GM10847 (cell line): ENCODE data around the gene DNAJC4.
A peak's percentile ranks its signal among the peaks of the same experiment; 100 is the strongest.

Experiments used
- POLR2A ChIP-seq: IDR thresholded peaks from 2 replicates; pipeline ENCODE4 v1.6.1; 2011; ENCODE audit not compliant: insufficient read length; ENCODE audit errors: extremely low read depth

Gene DNAJC4

GRCh38 chr11:64223001-64223651 lies 7.2 kb upstream of the DNAJC4 start:
- TF ChIP-seq POLR2A, result peak; percentile 13

DNA sequence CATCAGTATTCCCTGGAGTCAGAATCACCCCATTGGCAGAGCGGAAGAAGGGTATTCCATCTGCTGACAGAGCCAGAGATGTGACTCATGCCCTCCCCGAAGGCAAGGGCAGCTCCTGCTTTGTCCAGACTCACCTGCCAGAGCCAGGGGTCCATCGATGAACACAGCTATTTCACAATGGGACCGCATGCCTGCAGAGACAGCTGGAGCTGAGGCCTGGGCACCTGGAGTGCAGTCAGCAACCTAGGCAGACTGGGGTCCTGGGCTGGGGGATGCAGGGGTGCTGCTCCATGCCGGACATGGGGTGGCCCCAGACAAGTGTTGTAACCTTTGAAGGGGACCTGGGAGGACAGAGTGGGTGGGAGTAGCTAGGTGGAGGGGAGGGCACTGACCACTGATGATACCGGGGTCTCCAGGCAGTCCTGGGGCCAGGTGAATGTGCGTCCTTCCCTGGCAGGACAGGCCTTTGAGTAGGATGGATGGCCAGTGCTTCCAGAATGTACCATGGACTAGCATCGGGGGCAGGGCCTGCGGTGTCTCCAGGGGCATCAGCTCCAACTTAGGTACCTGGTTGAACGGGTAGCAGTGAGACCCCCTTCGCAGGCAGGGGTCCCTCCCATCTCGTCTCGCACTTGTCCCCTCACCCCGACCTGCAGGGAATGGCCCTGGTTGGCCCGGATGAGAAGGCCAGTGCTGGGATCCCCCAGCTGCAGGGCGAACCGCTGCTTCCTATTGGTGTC lies 6.0 kb upstream of the DNAJC4 start:
- TF ChIP-seq POLR2A, result peak; percentile 23

DNA sequence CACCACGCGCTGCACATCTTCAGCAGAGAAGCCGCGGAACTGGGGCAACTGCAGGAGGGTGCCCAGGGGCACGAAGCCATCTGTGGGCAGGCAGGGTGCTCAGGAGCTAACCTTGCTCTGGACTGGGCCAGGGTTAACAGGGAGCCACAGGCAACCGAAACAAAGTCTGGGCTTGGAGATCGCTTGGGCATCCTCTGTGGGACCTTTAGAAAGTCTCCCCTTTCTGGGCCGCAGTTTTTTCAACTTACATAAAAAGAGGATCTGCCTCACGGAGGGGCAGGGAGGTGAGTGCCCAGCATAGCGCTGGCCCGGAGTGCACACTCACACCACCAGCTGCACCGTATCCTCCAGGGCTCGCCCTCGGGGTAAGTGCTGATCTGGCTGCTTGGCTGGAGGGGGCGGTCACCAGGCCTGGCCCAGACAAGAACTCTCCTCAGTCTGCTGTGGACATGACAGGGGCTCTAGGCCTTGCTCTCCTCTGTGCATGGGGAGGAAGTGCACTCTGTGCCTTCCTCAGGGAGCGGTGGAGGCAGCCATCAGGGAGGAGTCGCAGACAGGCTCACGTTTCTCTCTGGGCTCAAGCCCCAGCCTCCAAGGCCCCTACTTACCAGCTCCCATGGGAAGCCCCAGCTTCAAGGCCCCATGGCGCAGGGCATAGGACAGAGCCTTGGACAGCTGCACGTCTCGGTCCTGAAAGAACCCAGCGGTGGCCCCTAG lies 5.3 kb upstream of the DNAJC4 start:
- TF ChIP-seq POLR2A, result no peak

DNA sequence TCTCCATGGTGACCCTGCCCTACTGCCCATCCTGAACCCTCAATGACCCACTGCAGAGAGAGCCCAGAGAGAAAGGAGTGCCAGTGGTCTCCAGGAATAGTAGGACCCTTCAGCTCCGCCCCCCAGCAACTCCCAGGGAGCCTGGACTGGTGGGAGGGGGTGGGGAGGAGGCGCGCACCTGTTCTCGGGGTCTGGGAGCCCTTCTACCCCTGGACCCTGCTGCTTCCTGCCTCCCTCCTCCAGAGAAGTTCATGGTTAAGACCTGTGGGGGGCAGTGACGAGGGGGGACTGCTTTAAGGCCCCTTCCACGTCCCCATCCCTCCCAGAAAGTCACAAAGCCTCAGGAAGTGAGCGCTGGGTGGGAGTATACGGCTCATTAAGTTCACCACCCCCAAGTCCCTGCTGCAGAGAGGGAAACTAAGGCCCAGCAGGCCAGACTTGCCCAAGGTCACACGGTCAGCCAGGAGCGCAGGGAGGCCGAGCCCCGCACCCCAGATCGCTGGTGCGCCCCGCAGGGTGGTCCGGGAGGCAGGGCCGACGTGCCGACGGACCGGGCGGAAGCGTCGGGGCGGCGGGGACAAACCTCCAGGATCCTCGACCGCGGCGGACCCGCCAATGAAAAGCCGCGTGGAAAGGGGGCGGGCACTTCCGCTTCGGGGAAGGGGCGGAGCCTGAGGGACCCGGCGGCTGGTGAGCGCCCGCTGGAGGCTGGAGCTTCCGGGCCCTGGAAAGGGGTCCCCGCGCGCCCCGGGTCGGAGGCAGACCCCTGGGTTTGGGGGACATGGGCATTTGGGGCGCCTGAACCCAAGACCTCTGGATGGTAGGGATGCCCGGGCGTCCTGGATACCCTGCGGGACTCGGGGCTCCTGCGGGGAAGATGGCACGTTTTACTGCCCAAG lies 4.5 kb upstream of the DNAJC4 start, which contains the start of the genes NUDT22 and TRPT1:
Gene NUDT22 (plus strand): TSS at position 667 of the 899 bp plus-strand sequence. CDS start 379 bp downstream, outside the sequence.
Gene TRPT1 (minus strand): TSS at position 579 of the 899 bp plus-strand sequence. CDS start 326 bp downstream, at position 253.
- TF ChIP-seq POLR2A, result peak; percentile 80

DNA sequence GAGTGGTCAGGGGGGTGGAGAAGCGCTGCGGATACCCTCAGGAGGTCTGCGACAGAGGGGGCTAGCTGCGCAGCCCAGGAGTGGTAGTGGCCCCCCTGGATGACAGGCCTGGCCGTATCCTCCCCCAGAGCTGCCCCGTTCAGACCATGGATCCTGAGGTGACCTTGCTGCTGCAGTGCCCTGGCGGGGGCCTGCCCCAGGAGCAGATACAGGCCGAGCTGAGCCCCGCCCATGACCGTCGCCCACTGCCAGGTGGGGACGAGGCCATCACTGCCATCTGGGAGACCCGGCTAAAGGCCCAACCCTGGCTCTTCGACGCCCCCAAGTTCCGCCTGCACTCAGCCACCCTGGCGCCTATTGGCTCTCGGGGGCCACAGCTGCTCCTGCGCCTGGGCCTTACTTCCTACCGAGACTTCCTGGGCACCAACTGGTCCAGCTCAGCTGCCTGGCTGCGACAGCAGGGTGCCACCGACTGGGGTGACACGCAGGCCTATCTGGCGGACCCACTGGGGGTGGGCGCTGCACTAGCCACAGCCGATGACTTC lies 3.8 kb upstream of the DNAJC4 start:
- TF ChIP-seq POLR2A, result peak; percentile 43

DNA sequence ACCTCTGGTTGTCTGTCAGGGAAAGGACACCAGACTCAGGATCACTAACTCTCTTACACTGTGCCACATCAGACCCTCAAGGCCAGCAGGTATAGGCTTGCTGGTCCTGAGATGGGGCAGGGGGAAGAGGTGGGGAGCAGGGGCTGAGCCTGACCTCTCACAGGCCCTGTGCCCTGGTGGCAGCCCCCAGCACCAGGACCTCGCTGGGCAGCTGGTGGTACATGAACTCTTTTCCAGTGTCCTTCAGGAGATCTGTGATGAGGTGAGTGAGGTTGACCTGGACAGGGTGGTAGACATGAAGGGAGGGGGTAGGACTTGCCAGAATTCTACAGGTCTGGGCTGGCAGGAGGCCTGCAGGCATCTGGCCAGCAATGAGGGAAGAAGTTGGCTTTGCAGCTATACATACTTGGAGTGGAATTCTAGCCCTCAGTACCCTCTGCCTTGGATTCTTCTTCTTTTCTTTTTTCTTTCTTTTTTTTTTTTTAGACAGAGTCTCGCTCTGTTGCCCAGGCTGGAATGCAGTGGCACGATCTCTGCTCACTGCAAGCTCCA lies 2.9 kb upstream of the DNAJC4 start:
- TF ChIP-seq POLR2A, result no peak

DNA sequence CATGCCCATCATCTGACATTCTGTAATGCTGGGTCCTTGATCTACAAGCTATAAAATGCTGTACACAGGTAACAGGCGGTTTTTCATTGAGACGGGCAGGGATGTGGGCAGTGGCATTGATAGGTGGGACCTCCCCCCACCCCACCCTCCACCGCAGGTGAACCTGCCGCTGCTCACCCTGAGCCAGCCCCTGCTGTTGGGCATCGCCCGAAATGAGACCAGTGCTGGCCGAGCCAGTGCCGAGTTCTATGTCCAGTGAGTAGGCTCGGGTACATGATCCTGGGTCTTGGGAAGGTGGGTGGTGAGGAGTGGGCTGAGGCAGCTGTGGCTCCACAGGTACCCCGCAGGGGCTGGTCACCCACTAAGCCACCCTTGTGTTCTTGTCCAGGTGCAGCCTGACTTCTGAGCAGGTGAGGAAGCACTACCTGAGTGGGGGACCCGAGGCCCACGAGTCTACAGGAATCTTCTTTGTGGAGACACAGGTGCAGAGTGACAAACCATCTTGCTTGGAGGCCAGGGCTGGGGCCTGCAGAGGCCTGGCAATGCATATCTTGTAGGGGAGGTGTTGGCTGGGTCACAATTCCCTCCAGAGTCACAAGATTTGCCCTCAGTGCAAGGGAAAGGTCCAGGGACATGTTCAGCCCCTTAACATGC lies 1.1 kb upstream of the DNAJC4 start:
- TF ChIP-seq POLR2A, result no peak

DNA sequence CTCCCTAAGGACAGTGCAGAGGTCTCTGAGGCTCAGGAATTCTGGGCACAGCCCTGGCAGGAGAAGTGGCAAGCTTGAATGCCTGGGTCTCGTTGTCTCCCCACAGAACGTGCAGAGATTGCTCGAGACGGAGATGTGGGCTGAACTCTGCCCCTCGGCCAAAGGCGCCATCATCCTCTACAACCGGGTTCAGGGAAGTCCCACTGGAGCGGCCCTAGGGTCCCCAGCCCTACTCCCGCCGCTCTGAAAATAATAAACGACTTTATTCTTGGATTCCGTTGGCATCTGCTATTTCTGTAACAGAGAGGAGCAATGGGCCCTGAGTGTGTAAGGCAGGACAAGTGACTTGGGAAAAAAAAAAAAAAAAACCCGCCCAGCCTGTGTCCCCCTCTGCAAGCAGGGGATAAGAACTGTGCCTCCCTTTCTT lies 591 bp upstream of the DNAJC4 start:
- TF ChIP-seq POLR2A, result no peak

DNA sequence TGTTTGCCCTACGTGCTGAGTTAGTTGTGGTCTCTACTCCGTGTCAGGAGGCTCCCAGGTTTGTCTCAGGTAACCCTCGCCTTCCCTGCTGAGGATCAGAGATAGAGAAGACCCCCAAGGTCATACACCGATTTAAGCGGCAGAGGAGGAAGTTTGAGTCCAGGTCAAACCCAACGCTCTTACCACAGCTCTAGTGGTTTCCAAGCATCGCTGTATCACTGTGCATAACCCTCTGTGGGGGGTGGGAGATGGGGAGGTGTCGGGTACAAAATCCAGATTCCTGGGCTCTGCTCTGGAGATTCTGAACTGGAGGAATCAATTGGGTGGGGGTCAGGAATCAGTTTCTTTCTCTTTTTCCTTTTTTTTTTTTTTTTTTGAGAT lies 627 bp downstream of the DNAJC4 start:
- TF ChIP-seq POLR2A, result no peak

- no peak for TF ChIP-seq POLR2A
Measured at GRCh38 chr11:64231546-64231945, 1.2 kb downstream of the DNAJC4 start.

GRCh38 chr11:64232182-64232966 lies 2.0 kb downstream of the DNAJC4 start:
- TF ChIP-seq POLR2A, result no peak

GRCh38 chr11:64232967-64233315 lies 2.6 kb downstream of the DNAJC4 start:
- no peak for TF ChIP-seq POLR2A
